GM18508 (cell line): ENCODE results near the gene CARS1.

ENCODE experiments used
- ATAC-seq: cut with Tn5 transposase; IDR thresholded peaks from one replicate; pipeline ENCODE4 v1.9.1; 2021; ENCODE audit warnings: moderate number of reproducible peaks; ENCODE audit not compliant: insufficient read depth, unreplicated experiment

CARS1 gene

GRCh38 chr11:3042496-3043314 lies 14.5 kb downstream of the CARS1 start:
- no peak for ATAC-seq

GRCh38 chr11:3041699-3042441 lies 15.4 kb downstream of the CARS1 start:
- no peak for ATAC-seq

GRCh38 chr11:3040881-3041280 lies 16.3 kb downstream of the CARS1 start:
- ATAC-seq: no peak

GRCh38 chr11:3037945-3038271 lies 19.3 kb downstream of the CARS1 start:
- no peak for ATAC-seq

GRCh38 chr11:3037040-3037944 lies 19.9 kb downstream of the CARS1 start:
- ATAC-seq: no peak

- no peak for ATAC-seq
These were observed 20.8 kb downstream of the CARS1 start for GRCh38 chr11:3036419-3036818.

GRCh38 chr11:3035333-3035732 lies 21.9 kb downstream of the CARS1 start:
- ATAC-seq: no peak

- no peak for ATAC-seq
These were observed 26.7 kb downstream of the CARS1 start for GRCh38 chr11:3030289-3031070.

- no peak for ATAC-seq
These were observed 28.4 kb downstream of the CARS1 start for GRCh38 chr11:3028813-3029212.

GRCh38 chr11:3026803-3027202 lies 30.4 kb downstream of the CARS1 start:
- no peak for ATAC-seq

- no peak for ATAC-seq
These were observed 34.2 kb downstream of the CARS1 start for GRCh38 chr11:3022982-3023381.

- peak; percentile 56 for ATAC-seq
These were observed 34.8 kb downstream of the CARS1 start for GRCh38 chr11:3022300-3022967.

- no peak for ATAC-seq
These were observed 36.1 kb downstream of the CARS1 start for GRCh38 chr11:3021125-3021524.

- ATAC-seq: no peak
These were observed 37.2 kb downstream of the CARS1 start for GRCh38 chr11:3020011-3020410.

- ATAC-seq: no peak
These were observed 38.6 kb downstream of the CARS1 start for GRCh38 chr11:3018596-3018995.

GRCh38 chr11:3016861-3017260 lies 40.4 kb downstream of the CARS1 start:
- ATAC-seq: no peak

- no peak for ATAC-seq
These were observed 41.4 kb downstream of the CARS1 start for GRCh38 chr11:3015796-3016195.

- ATAC-seq: no peak
These were observed 42.3 kb downstream of the CARS1 start for GRCh38 chr11:3014943-3015342.
